Measurements from ENCODE around the gene LRTM1. TPM values are rescaled to one million over a fixed set of nuclear protein-coding genes. Genes with fewer than 3 reads are reported as not detected.

LRTM1 gene
- not detected for total RNA-seq

GRCh38 chr3:54928046-54928770, at the start of gene LRTM1:
Gene LRTM1, minus strand, starts transcription at chr3:54928059. Its CDS starts 148 bp downstream, at chr3:54927911.
- peaks cover 7% of the 10 kb centered on the region for H3K9me3 Mint-ChIP-seq
- no peaks in the 10 kb centered on the region for H3K4me1 Mint-ChIP-seq
- no peak within 1 kb of the TSS for H3K27ac Mint-ChIP-seq
- ATAC-seq (replicated peaks) = no peak
- H3K27me3 Mint-ChIP-seq = no peaks in the 10 kb centered on the region
- no peaks in the 10 kb centered on the region for H3K36me3 Mint-ChIP-seq (ENCODE audit: low read depth)
- H3K4me3 Mint-ChIP-seq = no peak within 1 kb of the TSS

DNA sequence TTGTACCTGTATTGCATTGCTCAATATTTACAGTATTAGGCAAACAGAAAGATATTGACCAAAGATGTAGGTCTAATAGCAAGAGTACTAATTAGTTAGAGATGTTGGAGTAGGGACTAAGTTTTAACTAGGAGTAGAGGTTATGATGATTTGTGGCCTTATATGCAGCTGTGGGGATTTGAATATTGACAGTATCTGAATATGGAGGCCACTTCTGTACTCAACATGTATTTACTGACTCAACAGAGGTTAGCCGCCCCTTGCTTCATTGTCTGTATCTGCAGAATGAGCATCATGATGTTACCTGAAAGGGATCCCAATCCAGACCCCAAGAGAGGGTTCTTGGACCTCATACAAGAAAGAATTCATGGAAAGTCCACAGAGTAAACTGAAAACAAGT, 49.6 kb upstream of the LRTM1 start:
- H3K4me3 Mint-ChIP-seq = no peak overlapping the region
- H3K27ac Mint-ChIP-seq = no peak overlapping the region
- H3K9me3 Mint-ChIP-seq = peaks cover 3% of the 10 kb centered on the region
- no peaks in the 10 kb centered on the region for H3K4me1 Mint-ChIP-seq
- no peak for ATAC-seq (replicated peaks)
- H3K27me3 Mint-ChIP-seq = no peaks in the 10 kb centered on the region
- no peaks in the 10 kb centered on the region for H3K36me3 Mint-ChIP-seq (ENCODE audit: low read depth)

- H3K27ac Mint-ChIP-seq = no peak overlapping the region
- H3K4me3 Mint-ChIP-seq = no peak overlapping the region
- H3K27me3 Mint-ChIP-seq = no peaks in the 10 kb centered on the region
Observed at GRCh38 chr3:54970895-54971294, 43.0 kb upstream of the LRTM1 start.

DNA sequence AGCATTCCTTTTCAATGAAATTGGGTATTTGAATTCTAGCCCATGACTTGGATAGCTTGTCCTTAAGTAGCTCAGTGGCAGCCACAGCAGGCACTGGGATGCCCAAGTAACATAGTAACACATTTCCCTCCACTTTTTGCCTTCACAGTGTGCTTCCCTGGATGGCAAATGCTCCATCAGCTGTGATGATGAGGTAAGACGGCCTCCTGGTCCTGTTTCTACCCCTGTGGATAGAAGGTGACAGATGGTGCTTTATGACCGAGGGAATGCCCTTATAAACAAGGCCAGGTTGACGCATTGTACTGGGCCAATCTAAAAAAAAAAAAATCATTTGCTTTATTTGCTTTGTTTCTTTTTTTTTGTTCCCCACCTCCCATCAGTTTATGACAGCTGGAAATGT, 41.8 kb upstream of the LRTM1 start:
- H3K27me3 Mint-ChIP-seq = peaks cover 6% of the 10 kb centered on the region
- no peaks in the 10 kb centered on the region for H3K36me3 Mint-ChIP-seq (ENCODE audit: low read depth)
- H3K9me3 Mint-ChIP-seq = peaks cover 7% of the 10 kb centered on the region
- H3K4me1 Mint-ChIP-seq = no peaks in the 10 kb centered on the region
- H3K4me3 Mint-ChIP-seq = no peak overlapping the region
- H3K27ac Mint-ChIP-seq = no peak overlapping the region
- ATAC-seq (replicated peaks) = no peak

More at GRCh38 chr3:54970895-54971294, 43.0 kb upstream of the LRTM1 start:
- Mint-ChIP-seq H3K4me1 (no peaks in the 10 kb centered on the region), H3K9me3 (no peaks in the 10 kb centered on the region), H3K36me3 (ENCODE audit: low read depth) (no peaks in the 10 kb centered on the region)
- no peak for ATAC-seq (replicated peaks)

DNA sequence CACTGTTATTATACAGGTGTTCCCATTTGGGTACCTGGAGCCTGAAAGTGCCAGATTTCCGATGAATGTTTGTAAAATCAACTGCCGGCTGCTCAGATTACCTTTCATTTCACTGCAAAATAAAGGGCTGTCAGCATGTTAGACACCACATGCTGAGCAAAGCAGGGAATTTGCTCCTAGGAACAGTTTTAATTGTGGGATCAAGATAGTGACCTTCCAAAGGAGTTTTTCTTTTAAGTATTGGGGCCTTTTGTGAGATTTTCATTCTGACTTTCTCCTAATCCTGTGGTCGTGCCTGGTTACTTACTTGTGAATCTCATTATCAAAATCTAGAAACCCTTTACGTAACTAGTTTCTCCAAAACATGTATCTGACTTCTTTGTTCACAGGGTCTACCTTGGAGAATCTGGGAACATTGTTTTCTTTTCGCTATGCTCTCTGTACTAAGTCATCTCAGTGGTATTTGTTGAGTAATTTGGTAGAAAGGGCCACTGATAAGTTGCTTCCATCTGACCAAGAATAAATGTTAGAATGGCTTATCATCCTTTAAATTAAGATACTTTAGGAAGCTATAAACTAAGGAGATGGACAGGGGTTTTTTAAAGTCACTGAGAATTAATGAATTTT, 40.8 kb upstream of the LRTM1 start:
- H3K36me3 Mint-ChIP-seq (ENCODE audit: low read depth) = no peaks in the 10 kb centered on the region
- no peak overlapping the region for H3K27ac Mint-ChIP-seq
- ATAC-seq (replicated peaks) = no peak
- H3K4me1 Mint-ChIP-seq = no peaks in the 10 kb centered on the region
- peaks cover 7% of the 10 kb centered on the region for H3K9me3 Mint-ChIP-seq
- H3K4me3 Mint-ChIP-seq = no peak overlapping the region
- H3K27me3 Mint-ChIP-seq = peaks cover 6% of the 10 kb centered on the region

DNA sequence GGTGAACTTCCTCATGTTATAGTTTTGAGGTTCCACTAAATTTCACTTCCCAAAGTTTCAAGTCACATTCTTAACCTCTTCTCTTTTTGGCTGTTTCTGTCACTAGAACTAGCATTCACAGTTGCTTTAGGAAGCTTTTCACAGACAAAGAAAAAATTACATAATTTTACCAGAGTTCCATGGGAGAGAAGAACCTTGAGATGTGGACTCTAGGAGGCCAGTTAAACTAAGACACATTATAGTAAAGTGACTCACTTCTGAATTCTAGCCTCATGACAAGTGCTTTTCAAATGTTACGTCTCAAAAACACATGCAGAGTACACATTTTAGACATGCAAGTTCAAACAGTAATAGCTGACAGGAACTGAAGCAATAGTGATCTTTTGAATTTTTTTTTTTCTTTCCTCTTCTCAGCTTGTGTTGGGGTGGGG, 39.9 kb upstream of the LRTM1 start:
- Mint-ChIP-seq H3K27ac (no peak overlapping the region), H3K36me3 (ENCODE audit: low read depth) (no peaks in the 10 kb centered on the region), H3K27me3 (peaks cover 6% of the 10 kb centered on the region), H3K4me1 (no peaks in the 10 kb centered on the region), H3K9me3 (peaks cover 7% of the 10 kb centered on the region), H3K4me3 (no peak overlapping the region)
- no peak for ATAC-seq (replicated peaks)

DNA sequence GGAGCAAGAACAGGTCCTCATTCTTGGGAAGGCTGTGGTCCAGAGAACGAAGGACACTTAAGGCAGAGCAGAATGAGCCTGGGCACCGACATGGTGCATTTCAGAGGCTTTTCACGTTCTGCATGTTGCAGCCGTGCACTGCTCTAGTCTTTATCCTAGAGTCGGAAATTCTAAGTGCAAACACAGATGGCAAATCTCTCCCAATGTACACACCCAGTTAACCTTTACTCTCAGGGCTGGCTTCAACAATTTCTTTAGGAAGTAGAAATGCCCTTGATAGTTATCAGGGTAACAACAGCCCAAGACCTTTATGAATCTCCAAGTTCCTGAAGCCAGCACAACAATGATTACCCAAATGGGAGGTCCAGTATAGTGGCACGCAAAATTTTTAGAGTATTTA, 39.1 kb upstream of the LRTM1 start:
- H3K4me3 Mint-ChIP-seq = no peak overlapping the region
- no peak for ATAC-seq (replicated peaks)
- H3K27ac Mint-ChIP-seq = no peak overlapping the region
- H3K36me3 Mint-ChIP-seq (ENCODE audit: low read depth) = no peaks in the 10 kb centered on the region
- peaks cover 6% of the 10 kb centered on the region for H3K27me3 Mint-ChIP-seq
- peaks cover 7% of the 10 kb centered on the region for H3K9me3 Mint-ChIP-seq
- no peaks in the 10 kb centered on the region for H3K4me1 Mint-ChIP-seq

GRCh38 chr3:54965746-54966145, 37.9 kb upstream of the LRTM1 start:
- Mint-ChIP-seq H3K27ac (no peak overlapping the region), H3K9me3 (peaks cover 7% of the 10 kb centered on the region), H3K27me3 (peaks cover 6% of the 10 kb centered on the region), H3K4me1 (no peaks in the 10 kb centered on the region), H3K36me3 (ENCODE audit: low read depth) (no peaks in the 10 kb centered on the region), H3K4me3 (no peak overlapping the region)
- ATAC-seq (replicated peaks) = no peak

DNA sequence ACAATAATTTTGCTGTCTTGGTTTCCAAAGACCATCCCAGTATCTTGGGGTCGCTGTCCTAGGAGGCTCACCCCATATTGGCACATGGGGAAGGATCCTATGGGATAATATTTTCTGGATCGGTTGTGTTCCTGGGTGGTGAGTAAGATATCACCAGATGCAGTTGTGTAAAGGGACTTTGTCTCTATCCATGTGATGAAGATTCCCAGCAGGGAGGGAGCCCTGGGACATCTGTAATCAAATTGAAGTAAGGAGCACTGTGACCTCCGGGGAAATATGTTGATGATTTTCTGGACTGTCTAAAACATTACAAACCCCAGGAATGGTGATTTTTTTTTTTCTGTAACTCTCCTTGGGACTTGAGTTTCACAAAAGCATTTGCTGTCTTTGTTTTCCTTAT, 36.2 kb upstream of the LRTM1 start:
- ATAC-seq (replicated peaks) = no peak

GRCh38 chr3:54963641-54964040, 35.8 kb upstream of the LRTM1 start:
- no peak overlapping the region for H3K27ac Mint-ChIP-seq
- H3K4me1 Mint-ChIP-seq = no peaks in the 10 kb centered on the region
- ATAC-seq (replicated peaks) = no peak
- H3K36me3 Mint-ChIP-seq (ENCODE audit: low read depth) = no peaks in the 10 kb centered on the region
- H3K27me3 Mint-ChIP-seq = peaks cover 6% of the 10 kb centered on the region
- H3K9me3 Mint-ChIP-seq = peaks cover 7% of the 10 kb centered on the region
- no peak overlapping the region for H3K4me3 Mint-ChIP-seq

More for the DNA sequence above, 36.2 kb upstream of the LRTM1 start:
- Mint-ChIP-seq H3K36me3 (ENCODE audit: low read depth) (no peaks in the 10 kb centered on the region), H3K9me3 (peaks cover 7% of the 10 kb centered on the region), H3K4me1 (no peaks in the 10 kb centered on the region), H3K4me3 (no peak overlapping the region), H3K27ac (no peak overlapping the region), H3K27me3 (peaks cover 6% of the 10 kb centered on the region)

DNA sequence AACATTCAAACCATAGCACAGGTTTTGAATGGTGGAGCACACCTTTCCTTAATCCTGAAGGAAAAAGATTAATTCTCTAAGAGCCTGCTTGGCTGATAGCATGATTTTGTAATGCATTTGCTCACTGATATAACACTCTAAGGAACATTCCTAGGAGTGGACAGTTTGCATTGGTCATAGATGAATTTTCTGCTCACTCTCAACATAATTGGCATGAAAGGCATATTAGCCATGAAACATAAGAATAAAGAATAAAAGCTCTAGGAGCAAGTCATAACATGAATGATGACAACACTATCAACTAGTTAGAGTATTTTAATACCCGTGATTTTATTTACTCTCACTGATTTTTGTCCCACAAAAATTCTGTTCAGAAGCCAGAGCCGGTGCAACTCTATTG, 34.3 kb upstream of the LRTM1 start:
- no peaks in the 10 kb centered on the region for H3K36me3 Mint-ChIP-seq (ENCODE audit: low read depth)
- no peaks in the 10 kb centered on the region for H3K4me1 Mint-ChIP-seq
- peaks cover 7% of the 10 kb centered on the region for H3K9me3 Mint-ChIP-seq
- ATAC-seq (replicated peaks) = no peak
- H3K27ac Mint-ChIP-seq = no peak overlapping the region
- no peak overlapping the region for H3K4me3 Mint-ChIP-seq
- H3K27me3 Mint-ChIP-seq = peaks cover 6% of the 10 kb centered on the region

DNA sequence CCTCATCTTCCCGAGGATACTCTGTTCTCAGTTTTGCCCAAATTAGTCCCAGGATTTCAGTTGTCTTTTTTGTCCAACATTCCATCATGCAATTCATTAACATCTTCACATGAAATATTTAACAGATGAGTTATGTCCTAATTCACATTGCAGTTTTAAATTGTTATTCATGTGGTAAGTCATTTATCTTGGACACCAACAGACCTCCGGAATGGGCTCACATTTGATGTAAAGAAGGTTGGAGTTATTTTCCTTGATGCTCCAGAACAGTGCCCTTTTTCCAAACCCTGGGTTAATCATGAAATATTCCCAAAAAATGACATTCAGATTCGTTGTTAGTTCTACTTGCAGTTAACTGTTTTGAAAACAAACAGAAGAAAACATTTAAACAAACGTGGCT, 32.8 kb upstream of the LRTM1 start:
- Mint-ChIP-seq H3K9me3 (peaks cover 5% of the 10 kb centered on the region), H3K36me3 (ENCODE audit: low read depth) (no peaks in the 10 kb centered on the region), H3K4me3 (no peak overlapping the region), H3K4me1 (no peaks in the 10 kb centered on the region), H3K27ac (no peak overlapping the region), H3K27me3 (peaks cover 5% of the 10 kb centered on the region)
- no peak for ATAC-seq (replicated peaks)

DNA sequence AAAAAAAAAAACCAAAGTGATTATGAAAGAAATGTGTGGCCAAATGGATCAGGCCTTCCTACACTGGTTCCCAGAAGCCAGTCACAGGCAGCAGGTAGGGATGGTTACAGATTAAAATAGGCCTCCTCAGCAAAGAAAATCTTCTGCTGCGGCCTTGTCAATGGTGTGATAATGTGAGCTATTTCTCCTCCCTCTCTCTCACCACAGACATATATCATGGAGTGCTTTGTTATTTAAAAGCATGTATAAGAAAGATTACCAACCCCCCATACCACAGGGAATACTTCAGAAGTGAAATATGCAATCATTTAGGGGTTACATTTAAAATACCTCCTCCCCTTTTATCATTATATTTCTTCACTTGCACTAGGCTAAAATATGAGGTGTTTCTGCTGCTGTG, 32.2 kb upstream of the LRTM1 start:
- Mint-ChIP-seq H3K27me3 (no peaks in the 10 kb centered on the region), H3K27ac (no peak overlapping the region), H3K36me3 (ENCODE audit: low read depth) (no peaks in the 10 kb centered on the region), H3K4me1 (no peaks in the 10 kb centered on the region), H3K9me3 (no peaks in the 10 kb centered on the region), H3K4me3 (no peak overlapping the region)
- no peak for ATAC-seq (replicated peaks)

DNA sequence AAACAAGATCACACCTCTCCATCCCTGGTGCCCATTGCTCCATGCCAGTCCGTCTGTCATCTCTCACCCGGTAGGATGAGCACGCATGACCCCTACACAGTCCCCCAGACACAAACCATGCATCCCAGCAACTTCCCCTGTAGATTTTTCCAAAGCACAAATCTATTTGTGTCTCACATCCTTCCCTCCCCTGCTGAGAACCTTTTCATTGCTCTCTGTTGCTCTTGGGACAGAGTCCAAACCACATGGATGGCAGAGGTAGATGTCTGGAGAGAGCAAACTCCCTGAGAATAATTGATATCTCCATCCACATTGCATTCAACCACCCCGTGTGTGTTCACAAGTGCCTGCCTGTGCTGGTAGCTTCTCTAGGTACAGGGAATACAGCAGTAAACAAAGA, 29.9 kb upstream of the LRTM1 start:
- Mint-ChIP-seq H3K36me3 (ENCODE audit: low read depth) (no peaks in the 10 kb centered on the region), H3K27ac (no peak overlapping the region), H3K4me3 (no peak overlapping the region), H3K27me3 (no peaks in the 10 kb centered on the region), H3K4me1 (no peaks in the 10 kb centered on the region), H3K9me3 (no peaks in the 10 kb centered on the region)
- no peak for ATAC-seq (replicated peaks)

DNA sequence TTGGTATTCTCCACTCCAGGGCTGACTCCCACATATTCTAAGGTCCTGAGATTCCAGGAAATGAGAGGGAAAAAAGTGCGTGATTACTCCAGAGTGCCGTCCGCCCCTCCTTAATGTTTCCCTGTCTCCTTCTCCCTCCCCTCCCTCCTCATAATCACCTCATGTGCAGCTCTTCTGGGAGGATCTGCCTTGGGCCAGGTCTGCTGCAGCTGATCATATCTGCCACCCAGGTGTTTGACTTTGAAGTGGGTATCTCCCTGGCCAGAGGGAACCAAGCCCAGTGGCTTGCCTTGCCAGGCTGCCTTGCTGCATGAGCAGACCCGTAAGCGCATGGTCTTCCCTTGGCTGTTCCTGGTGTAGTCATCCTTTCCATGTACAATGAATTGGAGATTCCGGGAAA, 28.1 kb upstream of the LRTM1 start:
- Mint-ChIP-seq H3K36me3 (ENCODE audit: low read depth) (no peaks in the 10 kb centered on the region), H3K9me3 (no peaks in the 10 kb centered on the region), H3K4me3 (no peak overlapping the region), H3K27ac (no peak overlapping the region), H3K4me1 (no peaks in the 10 kb centered on the region), H3K27me3 (no peaks in the 10 kb centered on the region)
- no peak for ATAC-seq (replicated peaks)
